GF-D8 (cell line): ENCODE data around the gene CYP19A1.

Source experiments
- DNase-seq: peaks from one replicate; lab custom pipeline; 2025; lab: John Stamatoyannopoulos, UW

Gene CYP19A1

DNA sequence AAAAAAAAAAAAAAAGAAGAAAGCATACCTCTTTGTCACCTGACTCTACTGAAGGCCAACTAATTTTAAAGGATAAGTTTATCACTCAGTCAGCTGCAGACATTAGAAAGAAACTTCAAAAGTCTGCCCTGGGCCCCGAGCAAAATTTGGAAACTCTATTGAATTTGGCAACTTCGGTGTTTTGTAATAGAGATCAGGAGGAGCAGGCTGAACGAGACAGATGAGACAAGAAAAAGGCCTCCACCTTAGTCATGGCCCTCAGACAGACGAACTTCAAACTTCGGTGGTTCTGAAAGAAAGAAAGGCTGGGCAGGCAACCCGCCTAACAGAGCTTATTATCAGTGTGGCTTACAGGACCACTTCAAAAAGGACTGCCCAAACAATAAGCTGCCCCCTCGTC, 21.6 kb upstream of the CYP19A1 start:
- no peak for DNase-seq

DNA sequence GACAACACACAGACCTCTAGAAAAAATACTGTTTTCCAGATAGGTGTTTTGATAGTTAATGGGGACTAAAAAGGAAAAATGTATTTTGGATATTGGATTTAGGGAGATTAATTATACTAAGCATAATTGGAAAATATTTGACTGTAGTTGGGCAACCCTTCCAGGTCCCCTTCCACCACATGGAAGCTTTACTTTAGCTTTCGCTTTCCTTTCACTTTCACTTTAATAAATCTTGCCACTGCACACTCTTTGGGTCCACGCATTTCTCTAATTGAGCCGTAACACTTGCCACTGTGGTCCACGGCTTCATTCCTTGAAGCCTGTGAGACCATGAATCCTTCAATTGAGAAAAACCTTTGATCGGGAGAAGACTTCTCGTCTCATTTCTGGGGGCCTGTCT, 18.6 kb upstream of the CYP19A1 start:
- no peak for DNase-seq

DNA sequence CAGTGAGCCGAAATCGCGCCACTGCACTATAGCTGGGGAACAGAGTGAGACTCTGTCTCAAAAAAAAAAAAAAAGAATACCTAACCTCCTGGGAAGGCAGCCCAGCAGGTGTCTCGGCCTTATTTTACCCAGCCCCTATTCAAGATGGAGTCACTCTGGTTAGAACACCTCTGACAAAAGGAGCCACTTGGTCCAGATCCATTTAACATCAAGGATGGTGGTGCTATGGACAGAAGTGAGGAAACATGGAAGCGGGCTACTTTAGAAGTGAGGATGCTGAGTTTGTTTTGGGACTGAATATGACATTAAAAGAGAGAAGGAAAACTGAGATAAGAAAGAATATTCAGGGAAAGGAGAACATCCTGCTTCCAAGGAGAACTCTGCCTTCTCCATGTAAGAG, 17.8 kb upstream of the CYP19A1 start:
- DNase-seq, result no peak

DNA sequence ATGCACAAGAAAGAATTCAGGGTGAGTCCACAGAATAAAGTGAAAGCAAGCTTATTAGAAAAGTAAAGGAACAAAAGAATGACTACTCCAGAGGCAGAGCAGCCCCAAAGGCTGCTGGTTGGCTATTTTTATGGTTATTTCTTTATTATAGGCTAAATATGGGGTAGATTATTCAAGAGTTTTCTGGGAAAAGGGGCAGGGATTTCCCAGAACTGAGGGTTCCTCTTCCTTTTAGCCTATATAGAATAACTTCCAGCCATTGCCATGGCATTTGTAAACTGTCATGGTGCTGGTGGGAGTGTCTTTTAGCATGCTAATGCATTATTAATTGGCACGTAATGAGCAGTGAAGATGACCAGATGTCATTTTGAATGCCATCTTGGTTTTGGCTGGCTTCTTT, 16.7 kb upstream of the CYP19A1 start:
- DNase-seq, result no peak

DNA sequence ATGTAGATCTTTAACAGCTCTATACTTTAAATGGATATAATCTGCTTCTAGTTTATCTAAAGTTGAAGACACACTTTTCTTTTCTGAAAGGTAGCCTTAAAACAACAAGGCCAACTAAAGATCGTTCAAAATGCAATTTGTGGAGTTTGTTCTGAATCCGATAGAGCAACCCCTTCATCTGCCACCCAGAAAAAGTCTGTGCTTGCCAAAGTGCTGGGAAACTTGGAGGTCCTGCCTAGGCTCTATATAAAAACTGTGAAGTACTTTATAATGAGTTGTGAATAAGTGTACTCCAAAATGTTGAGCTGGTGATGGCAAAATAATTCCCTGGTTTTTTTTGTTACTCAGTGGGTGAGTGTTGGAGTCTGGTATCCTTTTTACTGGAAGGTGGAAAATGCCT, 15.6 kb upstream of the CYP19A1 start:
- DNase-seq, result no peak

DNA sequence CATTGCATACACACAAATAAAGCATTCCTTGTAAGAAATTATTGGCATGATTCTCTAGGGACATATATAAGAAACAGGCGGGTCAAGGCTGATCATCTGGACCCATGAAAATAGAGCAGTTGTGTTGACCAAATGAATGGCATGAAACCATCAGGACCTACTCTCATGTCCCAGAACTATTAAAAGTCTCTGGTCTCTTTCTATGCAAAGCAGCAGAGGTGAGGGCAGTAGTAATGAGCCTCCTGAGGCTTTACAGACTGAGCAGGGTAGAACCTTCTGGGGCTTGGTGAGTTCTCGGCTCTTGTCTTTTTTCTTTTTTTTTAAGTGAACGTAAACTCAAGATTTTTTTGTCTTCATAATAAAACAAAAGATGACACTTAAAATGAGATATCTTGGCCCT, 12.3 kb upstream of the CYP19A1 start:
- no peak for DNase-seq

DNA sequence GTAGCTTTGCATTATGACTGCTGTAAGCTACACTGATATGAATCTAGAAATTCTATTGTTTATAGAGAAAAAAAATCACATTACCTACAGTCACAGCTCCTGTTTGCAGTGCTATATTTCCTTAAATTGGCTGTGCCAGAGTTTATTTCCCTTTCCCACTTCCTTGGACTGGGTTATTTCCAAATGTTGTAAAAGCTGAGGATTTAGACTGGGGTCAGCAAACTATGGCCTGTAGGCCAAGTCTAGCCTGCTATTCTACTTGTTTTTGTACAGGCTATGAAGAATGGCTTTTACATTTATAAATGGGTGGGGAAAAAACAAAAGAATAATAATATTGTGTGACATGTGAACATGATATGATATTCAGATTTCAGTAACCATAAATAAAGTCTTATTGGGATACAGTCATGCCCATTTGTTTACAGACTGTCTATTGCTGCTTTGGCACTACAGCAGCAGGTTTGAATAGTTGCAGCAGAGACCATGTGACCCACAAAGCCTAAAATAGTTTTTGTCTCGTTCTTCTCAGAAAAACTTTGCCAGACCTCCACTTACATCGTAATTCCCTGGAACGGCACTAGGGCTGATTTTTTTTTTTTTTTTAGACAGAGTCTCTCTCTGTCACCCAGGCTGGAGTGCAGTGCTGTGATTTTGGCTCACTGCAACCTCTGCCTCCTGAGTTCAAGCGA, 10.9 kb upstream of the CYP19A1 start:
- DNase-seq, result no peak

DNA sequence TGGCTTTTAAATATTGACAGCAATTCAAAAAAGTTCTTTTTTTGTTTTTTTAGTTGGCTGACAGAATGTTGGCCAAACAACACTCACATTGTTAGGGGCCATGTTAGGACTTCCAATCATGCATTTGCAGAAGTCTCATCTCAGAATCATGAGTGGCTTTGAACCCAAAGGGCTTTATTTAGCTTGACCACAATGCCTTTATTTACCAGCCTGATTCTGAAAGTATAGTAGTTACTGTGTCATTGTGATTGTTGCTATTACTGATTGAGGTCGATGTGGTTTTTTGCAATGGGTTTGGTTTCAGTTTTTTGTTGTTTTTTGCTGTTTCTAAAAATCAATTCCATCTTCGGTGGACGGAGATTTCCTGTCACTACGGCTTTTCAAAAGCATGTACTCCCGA, 10.3 kb upstream of the CYP19A1 start:
- DNase-seq, result no peak

DNA sequence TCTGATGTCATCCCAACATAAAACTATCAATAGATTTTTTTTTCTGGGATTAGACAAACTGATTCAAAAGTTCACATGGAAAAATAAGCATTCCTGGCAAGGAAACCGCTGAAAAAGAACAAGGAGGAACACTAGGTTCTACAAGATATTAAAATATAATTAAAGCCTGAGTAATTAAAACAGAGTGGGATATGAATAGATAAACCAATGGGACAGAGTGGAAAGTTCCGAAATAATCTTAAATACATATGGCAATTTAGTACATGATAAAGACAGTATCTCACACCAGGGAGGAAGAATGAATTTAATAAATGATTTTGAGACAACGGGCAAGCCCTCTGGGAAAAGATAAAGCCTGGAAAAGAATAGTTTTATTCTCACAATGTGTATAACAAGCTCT, 7.7 kb upstream of the CYP19A1 start:
- DNase-seq, result no peak

DNA sequence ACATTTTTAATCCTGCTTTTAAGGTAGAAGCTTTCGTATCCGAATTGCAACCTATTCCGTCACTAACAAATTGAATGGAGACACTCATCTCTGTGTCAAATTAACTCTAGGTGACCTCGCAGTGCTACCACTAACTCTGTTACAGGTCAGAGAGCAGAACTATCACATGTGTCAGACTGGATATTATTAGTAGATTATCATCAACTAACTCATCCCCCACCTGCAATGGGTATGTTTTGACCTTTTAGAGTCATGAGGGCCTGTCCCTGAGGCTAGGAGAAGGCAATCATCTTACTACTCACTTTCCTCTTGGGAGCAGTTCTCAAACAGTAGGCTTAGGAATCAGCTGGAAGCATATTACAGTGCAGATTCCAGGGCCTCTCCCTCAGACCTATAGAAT, 5.1 kb upstream of the CYP19A1 start:
- DNase-seq, result no peak

DNA sequence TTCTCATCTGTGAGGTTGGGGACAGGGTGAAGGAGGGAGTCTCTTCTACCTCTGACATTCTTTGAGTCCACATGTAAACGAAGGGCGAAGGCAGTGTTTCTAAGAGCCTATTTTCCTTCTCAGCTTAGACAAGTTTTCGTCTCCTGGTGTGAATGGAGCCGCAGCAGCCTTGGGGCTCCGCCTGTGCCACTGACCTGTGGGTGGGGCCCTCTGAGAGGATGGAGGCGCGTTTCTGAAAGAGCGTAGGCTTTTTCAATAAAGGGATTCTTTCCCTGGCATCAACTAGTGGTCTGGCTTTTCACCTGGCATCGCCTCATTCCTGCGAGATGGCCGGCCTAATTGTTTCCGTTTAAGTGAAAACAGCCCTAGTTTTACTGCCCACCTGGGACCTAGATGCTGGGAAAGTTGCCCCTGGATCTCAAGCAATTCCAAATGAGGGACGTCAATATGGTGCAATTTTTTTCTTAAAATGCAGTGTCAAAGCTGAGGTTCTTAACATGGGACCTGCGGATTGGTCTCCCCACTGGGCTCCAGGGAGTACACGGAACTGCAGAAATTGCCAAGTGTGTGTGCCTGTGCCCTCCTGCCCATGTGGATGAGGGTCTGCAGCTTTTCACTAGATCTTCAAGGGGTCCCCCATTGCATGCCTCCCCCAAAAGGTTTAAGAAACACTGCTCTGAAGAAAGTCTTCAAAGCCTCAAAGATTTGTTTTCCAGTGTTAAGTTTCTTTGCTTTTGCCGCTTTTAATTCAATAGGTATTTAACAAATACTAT, 4.0 kb upstream of the CYP19A1 start:
- DNase-seq, result no peak

DNA sequence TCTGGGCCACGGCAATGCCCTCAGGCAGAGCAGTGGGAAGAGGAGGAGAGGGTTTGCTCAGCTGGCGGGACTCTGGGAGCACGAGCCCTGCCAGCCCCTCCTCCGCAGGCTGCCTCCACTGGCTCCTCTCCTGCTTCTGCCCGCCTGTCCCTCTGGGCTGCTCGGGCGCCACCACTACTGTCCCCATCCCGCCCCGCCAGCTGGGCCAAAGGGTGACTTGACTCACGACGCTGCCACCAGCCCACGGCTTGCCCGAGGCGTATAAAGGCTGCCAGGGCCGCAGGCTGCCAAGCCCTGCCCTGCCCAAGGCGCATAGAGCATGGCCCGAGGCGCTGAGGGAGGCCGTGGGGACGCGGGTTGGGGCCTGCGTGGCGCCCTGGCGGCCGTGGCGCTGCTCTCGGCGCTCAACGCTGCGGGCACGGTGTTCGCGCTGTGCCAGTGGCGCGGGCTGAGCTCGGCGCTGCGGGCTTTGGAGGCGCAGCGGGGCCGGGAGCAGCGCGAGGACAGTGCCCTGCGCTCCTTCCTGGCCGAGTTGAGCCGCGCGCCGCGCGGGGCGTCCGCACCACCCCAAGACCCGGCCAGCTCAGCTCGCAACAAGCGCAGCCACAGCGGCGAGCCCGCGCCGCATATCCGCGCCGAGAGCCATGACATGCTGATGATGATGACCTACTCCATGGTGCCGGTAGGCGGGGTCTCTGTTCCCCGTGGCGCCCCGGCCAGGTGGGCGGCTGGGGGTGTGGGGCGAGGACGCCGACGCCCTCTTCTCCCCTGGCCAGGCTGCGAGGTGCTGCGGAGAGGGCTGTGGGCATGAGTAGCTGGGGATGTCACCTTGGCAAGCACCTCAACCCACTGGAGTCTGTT, 3.2 kb upstream of the CYP19A1 start, which contains the start of gene GLDN:
Gene GLDN (plus strand): TSS at position 290 of the 861 bp plus-strand sequence. CDS start 30 bp downstream, at position 320.
- DNase-seq, result no peak

DNA sequence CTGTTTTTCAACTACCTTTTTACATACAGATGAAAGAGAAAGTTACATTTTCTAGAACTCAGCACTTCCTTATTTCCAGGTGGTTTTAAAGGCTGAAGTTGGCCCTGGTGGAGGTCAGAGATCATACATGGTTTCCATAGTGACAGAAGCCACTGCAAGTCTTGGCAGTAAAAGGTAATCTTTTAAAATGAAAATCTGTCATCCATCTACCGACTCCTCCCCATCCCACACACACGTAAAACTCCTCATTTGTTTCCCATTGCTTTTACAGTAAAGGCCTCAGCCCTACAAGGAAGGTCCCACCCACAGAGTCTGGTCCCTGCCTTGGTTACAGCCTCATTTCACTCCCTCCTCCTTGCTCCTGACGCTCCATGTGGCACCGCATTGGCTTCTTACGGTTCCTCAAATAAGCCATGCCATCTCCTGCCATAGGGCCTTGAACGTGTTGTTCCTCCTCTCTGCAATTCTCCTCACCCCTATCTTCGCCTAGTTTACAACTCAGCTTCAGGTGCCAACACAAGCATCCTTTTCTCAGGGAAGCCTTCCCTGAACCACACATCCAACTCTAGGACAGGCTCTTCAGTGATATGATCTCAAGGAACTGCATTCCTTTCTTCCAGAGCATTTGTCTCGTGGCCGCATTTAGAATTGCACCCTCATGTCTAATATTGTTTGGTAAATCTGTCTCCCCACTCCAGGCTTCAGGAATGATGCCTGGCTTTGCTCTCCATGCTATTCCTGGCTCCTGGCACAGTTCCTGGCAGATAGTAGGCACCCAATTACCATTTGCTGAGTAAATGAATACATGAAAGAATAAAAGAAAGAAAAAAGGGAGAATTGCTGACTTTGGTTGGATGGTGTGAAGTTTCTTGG, 2.6 kb downstream of the CYP19A1 start:
- no peak for DNase-seq

DNA sequence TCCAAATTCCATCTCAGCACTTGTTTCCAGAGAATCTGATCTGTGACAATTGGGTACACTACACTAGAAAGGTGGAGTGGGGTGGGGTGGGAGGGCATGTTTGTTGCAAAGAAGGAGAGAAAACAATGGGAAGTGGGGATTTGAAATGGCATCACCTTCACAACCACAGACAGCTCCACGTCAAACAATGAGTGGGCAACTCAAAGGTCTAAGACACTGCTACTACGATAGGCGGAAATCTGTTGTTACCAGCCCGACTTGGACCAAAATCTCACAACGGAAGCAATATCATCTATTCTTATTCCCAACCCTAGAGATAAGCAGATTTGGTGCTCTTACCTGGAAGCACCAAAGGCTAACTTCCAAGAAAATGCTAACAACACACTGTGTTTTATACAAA, 3.3 kb downstream of the CYP19A1 start:
- no peak for DNase-seq

DNA sequence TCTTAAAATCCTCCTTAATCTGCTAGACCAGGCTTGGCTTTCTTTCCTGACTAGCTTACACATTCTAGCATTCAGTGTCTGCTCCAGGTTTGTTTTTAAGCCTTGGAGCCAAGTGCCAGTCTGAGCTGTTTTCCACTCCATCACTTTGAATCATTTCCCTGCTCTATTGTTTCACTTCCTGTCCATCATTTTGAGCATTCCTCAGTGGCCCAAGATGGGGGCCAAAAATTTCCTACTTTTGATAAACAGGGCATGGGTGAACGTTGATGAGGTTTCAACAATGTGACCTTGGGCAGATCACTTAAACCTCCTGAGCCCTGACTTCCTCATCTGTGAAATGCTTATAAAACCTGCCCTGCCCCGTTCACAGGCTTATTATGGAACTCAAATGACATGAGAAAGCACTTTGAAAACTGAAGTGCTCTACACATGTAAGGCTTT, 4.4 kb downstream of the CYP19A1 start:
- no peak for DNase-seq

DNA sequence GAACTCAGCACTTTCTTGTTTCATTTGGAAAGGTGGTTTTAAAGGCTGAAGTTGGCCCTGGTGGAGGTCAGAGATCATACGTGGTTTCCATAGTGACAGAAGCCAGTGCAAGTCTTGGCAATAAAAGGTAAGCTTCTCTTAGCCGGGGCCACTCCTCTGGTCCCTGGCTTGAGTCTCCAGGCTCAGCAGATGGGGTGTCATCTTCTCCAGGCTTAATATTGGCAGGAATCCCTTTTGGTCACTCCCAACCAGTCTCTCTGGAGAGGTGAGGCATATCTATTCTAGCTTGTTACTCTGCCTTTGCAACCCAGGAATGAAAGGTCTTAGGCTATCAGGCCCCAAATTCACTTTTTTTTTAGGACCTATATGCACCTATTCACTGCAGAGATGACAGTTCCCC, 4.8 kb downstream of the CYP19A1 start:
- DNase-seq, result no peak

DNA sequence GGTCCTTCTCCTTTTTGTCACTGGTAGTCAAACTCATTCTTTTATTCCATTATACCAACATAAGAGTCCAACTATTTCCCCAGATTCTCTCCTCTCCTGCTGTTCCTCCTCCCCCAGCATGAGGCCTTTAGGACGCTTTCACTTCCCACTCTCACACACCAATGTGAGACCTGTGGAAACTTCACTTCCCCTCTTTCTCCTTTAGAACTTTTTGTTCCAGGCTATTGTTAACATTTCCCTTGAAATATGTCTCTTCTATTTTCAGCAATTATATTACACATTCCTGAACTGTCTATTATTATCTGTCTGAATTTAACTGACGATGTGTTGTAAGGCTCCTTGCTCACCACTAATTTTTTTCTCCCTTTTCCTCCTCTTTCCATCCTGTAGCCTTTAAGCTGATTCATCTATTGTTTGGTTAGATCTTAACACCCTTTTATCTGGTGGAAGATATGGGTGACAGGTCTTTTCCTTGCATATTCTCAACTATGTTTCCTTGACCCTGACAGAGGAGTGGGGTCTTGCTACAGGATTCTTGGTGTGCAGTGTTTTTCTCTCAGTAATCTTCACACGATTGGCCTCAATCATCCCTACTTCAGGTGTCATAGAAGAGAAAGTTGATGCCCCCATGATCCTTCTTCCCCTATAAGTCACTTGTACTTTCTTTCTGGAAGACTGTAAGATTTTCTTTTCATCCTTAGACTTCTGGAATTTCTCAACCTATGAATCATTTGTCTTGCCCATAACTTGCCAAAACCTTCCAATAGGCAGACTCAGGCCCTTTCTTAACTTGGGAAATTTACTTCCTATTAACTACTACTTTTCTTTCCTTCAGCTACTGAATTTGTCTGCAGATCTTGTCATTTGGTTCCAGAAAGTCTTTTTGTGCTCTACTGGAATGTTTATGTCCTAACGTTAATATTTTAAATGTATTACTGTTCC, 5.9 kb downstream of the CYP19A1 start:
- DNase-seq, result no peak

DNA sequence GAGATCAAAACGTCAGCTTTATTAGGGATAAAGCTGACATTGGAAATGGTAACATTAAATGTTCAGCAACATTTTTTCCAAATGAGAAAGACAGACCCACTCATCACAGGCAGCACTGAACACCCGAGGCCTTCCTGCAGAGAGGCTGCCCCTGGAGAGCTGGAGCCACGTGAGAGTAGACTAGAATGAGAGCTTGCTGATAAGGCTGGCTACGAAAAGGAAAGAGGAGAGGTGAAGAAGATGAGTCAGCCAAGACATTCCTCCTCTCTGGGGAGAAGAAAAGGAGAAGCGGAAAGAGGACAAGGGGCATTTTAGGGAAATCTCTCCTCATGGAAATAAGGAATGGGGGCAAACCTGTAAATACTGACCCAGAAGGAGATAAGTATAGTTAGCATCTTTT, 7.3 kb downstream of the CYP19A1 start:
- DNase-seq, result no peak

DNA sequence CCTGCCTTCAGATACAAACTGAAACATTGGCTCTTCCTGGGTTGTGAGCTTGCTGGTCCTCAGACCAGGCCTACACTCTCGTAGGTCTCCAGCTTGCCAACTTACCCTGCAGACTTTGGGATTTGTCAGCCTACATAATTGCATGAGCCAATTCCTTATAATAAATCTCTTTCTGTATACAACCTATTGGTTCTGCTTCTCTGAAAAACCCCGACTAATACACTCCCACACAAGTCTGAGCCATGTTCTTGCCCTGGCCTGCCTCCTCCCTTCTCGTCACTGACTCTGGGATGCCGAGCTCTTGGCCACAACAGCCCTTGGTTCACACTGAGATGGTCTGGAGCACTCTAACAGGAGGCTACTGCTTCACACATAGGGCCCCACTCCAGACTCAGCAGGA, 9.5 kb downstream of the CYP19A1 start:
- DNase-seq, result no peak

DNA sequence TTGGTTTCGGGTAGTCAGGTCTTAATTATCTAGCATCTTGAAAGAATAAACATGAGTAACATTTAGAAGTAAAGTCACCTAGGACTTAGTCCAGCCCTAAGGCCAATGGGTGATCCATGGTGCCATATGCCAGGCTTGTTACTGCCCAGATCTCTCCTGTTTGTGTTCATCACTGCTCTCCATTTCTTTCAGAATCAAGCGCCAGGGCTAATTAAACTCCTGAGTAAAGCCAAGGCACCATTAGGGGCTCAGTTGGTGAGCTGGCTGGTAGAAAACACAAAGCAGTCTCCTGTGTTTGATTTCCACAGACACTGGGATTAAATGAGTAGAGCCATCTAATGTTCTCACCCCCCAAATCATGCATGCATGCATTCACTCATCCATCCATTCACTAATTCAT, 11.3 kb downstream of the CYP19A1 start:
- DNase-seq, result no peak

DNA sequence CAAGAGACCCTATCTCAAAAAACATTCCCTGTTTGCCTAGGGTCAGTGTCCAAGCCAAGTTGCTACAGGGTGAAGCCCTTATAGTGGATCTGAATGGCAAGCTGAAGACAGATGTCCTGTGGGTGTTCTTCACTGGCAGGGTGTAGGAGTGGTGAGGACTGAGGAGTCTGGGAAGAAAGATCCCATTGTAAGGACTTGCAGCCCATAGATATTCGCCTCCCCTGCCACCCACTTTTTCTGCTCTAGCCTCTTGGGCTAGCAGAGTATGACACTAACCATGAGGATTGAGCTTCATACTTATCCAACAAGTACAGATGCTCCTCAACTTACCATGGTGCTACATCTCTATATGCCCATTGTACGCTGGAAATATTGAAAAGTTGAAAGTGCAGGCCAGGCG, 13.2 kb downstream of the CYP19A1 start:
- DNase-seq, result no peak
